Measurements from ENCODE around the gene ELL2. TPM values are rescaled to one million over a fixed set of nuclear protein-coding genes. Genes with fewer than 3 reads are reported as not detected.

The ELL2 gene
- total RNA-seq, 2 donors from 2014 or later, result 80.0 to 104 TPM

- Histone ChIP-seq H3K4me3 (no peak overlapping the region), H3K27me3 (replicated peaks; ENCODE audit: insufficient read depth) (no peaks in the 10 kb centered on the region), H3K36me3 (no peaks in the 10 kb centered on the region), H3K9me3 (no peaks in the 10 kb centered on the region), H3K4me1 (replicated peaks) (no peaks in the 10 kb centered on the region), H3K27ac (no peak overlapping the region)
- TF ChIP-seq POLR2A (IDR thresholded peaks at IDR 0.05) (no peak), POLR2AphosphoS5 (IDR thresholded peaks at IDR 0.05) (no peak)
- TF ChIP-seq, protein P1, sequence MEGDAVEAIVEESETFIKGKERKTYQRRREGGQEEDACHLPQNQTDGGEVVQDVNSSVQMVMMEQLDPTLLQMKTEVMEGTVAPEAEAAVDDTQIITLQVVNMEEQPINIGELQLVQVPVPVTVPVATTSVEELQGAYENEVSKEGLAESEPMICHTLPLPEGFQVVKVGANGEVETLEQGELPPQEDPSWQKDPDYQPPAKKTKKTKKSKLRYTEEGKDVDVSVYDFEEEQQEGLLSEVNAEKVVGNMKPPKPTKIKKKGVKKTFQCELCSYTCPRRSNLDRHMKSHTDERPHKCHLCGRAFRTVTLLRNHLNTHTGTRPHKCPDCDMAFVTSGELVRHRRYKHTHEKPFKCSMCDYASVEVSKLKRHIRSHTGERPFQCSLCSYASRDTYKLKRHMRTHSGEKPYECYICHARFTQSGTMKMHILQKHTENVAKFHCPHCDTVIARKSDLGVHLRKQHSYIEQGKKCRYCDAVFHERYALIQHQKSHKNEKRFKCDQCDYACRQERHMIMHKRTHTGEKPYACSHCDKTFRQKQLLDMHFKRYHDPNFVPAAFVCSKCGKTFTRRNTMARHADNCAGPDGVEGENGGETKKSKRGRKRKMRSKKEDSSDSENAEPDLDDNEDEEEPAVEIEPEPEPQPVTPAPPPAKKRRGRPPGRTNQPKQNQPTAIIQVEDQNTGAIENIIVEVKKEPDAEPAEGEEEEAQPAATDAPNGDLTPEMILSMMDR (IDR thresholded peaks at IDR 0.05), result no peak
- intact Hi-C loops (cut with DNase I), result no loop called here
- no peak for DNase-seq (ENCODE audit: low spot score)
Measured at GRCh38 chr5:95934207-95934804, 27.3 kb downstream of the ELL2 start.

GRCh38 chr5:95932941-95933340 is 28.7 kb downstream of the ELL2 start:
- intact Hi-C loops (cut with DNase I), result no loop called here
- no peaks in the 10 kb centered on the region for H3K9me3 ChIP-seq
- no peak overlapping the region for H3K4me3 ChIP-seq

GRCh38 chr5:95931079-95931833 is 30.4 kb downstream of the ELL2 start:
- no peak for TF ChIP-seq POLR2AphosphoS5 (IDR thresholded peaks at IDR 0.05)
- no peaks in the 10 kb centered on the region for H3K4me1 ChIP-seq (replicated peaks)
- no peak overlapping the region for H3K27ac ChIP-seq
- no peaks in the 10 kb centered on the region for H3K27me3 ChIP-seq (replicated peaks; ENCODE audit: insufficient read depth)
- H3K9me3 ChIP-seq, result no peaks in the 10 kb centered on the region
- no peak overlapping the region for H3K4me3 ChIP-seq
- intact Hi-C loops (cut with DNase I), result no loop called here
- 82% methylated on average over 3 of the region's 3 CpGs for WGBS
- H3K36me3 ChIP-seq, result no peaks in the 10 kb centered on the region
- no peak for DNase-seq (ENCODE audit: low spot score)

More at GRCh38 chr5:95932941-95933340, 28.7 kb downstream of the ELL2 start:
- H3K4me1 ChIP-seq (replicated peaks), result no peaks in the 10 kb centered on the region
- H3K27ac ChIP-seq, result no peak overlapping the region
- TF ChIP-seq, protein P1 (IDR thresholded peaks at IDR 0.05), result no peak
- no peak for TF ChIP-seq POLR2AphosphoS5 (IDR thresholded peaks at IDR 0.05)
- TF ChIP-seq POLR2A (IDR thresholded peaks at IDR 0.05), result no peak
- DNase-seq (ENCODE audit: low spot score), result no peak
- WGBS, result 92% methylated on average over 4 of the region's 4 CpGs
- no peaks in the 10 kb centered on the region for H3K27me3 ChIP-seq (replicated peaks; ENCODE audit: insufficient read depth)
- no peaks in the 10 kb centered on the region for H3K36me3 ChIP-seq

DNA sequence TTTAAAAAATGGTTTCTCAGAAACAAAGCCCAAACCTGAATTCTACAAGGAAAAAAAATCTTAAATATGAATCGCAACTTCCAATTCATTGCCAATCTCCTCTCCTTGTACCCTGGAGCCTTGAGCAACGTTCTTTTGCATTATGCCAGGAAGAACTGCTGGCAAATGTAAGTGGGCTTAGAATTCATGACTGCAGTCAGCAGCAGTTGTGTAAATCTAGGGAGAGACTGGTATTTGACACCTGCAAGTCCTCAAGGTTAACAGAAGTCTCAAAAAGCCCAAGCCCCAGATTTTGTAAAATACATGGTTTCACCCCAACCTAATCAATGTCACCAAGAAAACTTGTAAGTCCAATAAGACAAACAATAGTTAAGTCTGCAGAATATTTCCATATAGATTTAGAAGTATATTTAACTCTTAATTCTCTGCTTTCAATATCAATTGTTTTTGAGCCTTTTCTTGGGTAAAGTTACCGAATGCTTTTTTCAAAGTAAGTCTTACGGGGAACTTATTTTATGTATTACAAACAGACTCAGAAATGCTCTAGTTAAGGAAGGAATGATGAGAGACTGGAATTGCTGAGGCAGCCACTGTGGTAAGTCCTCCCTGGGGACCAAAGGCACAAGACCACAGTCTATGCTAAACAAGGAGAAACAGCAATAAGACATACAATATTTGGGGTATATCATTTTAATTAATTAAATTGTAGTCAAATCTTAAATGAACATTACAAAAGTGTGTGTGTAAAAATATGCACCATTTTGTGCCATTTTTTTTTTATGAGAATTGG is 31.3 kb downstream of the ELL2 start:
- Histone ChIP-seq H3K4me1 (replicated peaks) (peaks cover under 1% of the 10 kb centered on the region), H3K27ac (no peak overlapping the region), H3K36me3 (no peaks in the 10 kb centered on the region), H3K9me3 (no peaks in the 10 kb centered on the region), H3K4me3 (no peak overlapping the region), H3K27me3 (replicated peaks; ENCODE audit: insufficient read depth) (no peaks in the 10 kb centered on the region)
- TF ChIP-seq POLR2AphosphoS5 (IDR thresholded peaks at IDR 0.05), result no peak
- TF ChIP-seq, protein P1 (IDR thresholded peaks at IDR 0.05), result no peak
- TF ChIP-seq POLR2A (IDR thresholded peaks at IDR 0.05), result no peak
- 88% methylated on average over 4 of the region's 4 CpGs for WGBS
- intact Hi-C loops (cut with DNase I), result no loop called here
- no peak for DNase-seq (ENCODE audit: low spot score)

DNA sequence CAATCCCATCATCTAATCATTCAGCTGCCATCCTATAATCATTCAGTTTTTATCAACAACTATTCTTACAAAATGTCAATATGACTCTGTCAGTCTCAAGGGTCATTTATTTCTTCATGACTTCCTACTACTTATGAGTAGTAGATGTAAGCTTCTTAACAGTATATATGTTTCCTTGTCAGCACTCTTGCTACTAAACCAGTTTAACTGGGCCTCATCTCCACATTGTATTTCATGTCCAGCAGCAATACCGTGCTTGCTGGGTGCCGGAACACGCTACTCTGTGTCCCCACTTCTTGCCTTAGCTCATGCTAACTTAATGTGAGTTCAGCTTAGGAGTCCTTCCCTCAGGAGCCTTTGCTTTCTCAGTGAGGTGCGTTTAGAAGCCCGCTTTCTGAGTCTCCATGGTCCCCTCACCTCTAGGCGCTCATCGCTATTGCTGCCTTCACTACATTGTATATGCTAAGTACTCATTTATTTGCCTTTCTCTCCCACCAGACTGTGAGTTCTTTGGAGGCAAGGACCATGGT is 32.9 kb downstream of the ELL2 start:
- TF ChIP-seq POLR2AphosphoS5 (IDR thresholded peaks at IDR 0.05) (no peak), POLR2A (IDR thresholded peaks at IDR 0.05) (no peak)
- TF ChIP-seq, protein P1 (IDR thresholded peaks at IDR 0.05), result no peak
- WGBS, result 98% methylated on average over 7 of the region's 7 CpGs
- Histone ChIP-seq H3K4me3 (no peak overlapping the region), H3K36me3 (no peaks in the 10 kb centered on the region), H3K9me3 (no peaks in the 10 kb centered on the region), H3K27me3 (replicated peaks; ENCODE audit: insufficient read depth) (no peaks in the 10 kb centered on the region), H3K4me1 (replicated peaks) (peaks cover 5% of the 10 kb centered on the region), H3K27ac (no peak overlapping the region)
- intact Hi-C loops (cut with DNase I), result no loop called here
- DNase-seq (ENCODE audit: low spot score), result no peak

Data from prostate gland (tissue), 2 donors.